ENCODE data around the gene SLC6A12. TPM values are rescaled to one million over a fixed set of nuclear protein-coding genes. Genes with fewer than 3 reads are reported as not detected.

SLC6A12 gene
- polyA plus RNA-seq, 1 of the 3 experiments (the other 2 are of a cell fraction) = 0.02 TPM

GRCh38 chr12:195951-196350 lies 18.0 kb downstream of the SLC6A12 start:
- H4K20me1 ChIP-seq (ENCODE audit: insufficient read depth) = no peaks in the 10 kb centered on the region
- CTCF ChIA-PET = no interaction called here
- H3K79me2 ChIP-seq (ENCODE audit: insufficient read depth) = no peaks in the 10 kb centered on the region
- peaks cover 0 to 16% of the 10 kb centered on the region in 2 experiments; a peak in 2 of 4 replicates for H3K4me1 ChIP-seq (ENCODE audit: control insufficient read depth in 1 of 2, insufficient read depth in 2 of 2, low read depth in 1 of 2, low read length in 1 of 2)
- WGBS (ENCODE audit: low lambda C conversion rate) = 60% methylated on average over 7 of the region's 15 CpGs
- H3K9ac ChIP-seq = no peak overlapping the region
- no peaks in the 10 kb centered on the region for H3K9me3 ChIP-seq
- peaks cover 5% of the 10 kb centered on the region for H3F3A ChIP-seq (replicated peaks; ENCODE audit: insufficient read depth)
- no peaks in the 10 kb centered on the region for H3K36me3 ChIP-seq (replicated peaks in 1 of 2; ENCODE audit: control insufficient read depth in 1 of 2, insufficient read depth in 2 of 2, low read length in 1 of 2)
- POLR2A ChIA-PET = no interaction called here
- no peak for TF ChIP-seq RAD21 (IDR thresholded peaks at IDR 0.05; ENCODE audit: low read length)
- TF ChIP-seq, protein P1, sequence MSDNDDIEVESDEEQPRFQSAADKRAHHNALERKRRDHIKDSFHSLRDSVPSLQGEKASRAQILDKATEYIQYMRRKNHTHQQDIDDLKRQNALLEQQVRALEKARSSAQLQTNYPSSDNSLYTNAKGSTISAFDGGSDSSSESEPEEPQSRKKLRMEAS (IDR thresholded peaks at IDR 0.05; ENCODE audit: low read depth) = no peak
- no peak for TF ChIP-seq JUND (IDR thresholded peaks at IDR 0.05)
- TF ChIP-seq RFX5 (IDR thresholded peaks at IDR 0.05; ENCODE audit: low read length) = no peak
- no peak for TF ChIP-seq POLR2AphosphoS5 (IDR thresholded peaks at IDR 0.05; ENCODE audit: low read depth, low read length)
- TF ChIP-seq FOXM1 (IDR thresholded peaks at IDR 0.05; ENCODE audit: low read depth) = no peak
- no peak for TF ChIP-seq EP300 (IDR thresholded peaks at IDR 0.05; ENCODE audit: borderline replicate concordance in 1 of 2, low read depth in 1 of 2, low read length in 1 of 2)
- TF ChIP-seq PBX3 (IDR thresholded peaks at IDR 0.05) = no peak
- TF ChIP-seq RXRA (IDR thresholded peaks at IDR 0.05; ENCODE audit: borderline replicate concordance, low read depth) = no peak
- no peak overlapping the region for H3K27ac ChIP-seq (ENCODE audit: low read depth in 2 of 2, low read length in 1 of 2)
- H3K4me2 ChIP-seq = no peak overlapping the region
- H3K4me3 ChIP-seq (ENCODE audit: low read depth in 2 of 2, low read length in 1 of 2) = no peak overlapping the region
- no peak for DNase-seq
- peaks cover 8% of the 10 kb centered on the region for H3K27me3 ChIP-seq (ENCODE audit: insufficient read depth)
- no peaks in the 10 kb centered on the region for H3K9me2 ChIP-seq
- no peak overlapping the region for H2AFZ ChIP-seq (ENCODE audit: low read depth)

GRCh38 chr12:195156-195555 lies 18.8 kb downstream of the SLC6A12 start:
- Histone ChIP-seq H3F3A (replicated peaks; ENCODE audit: insufficient read depth) (peaks cover 5% of the 10 kb centered on the region), H2AFZ (ENCODE audit: low read depth) (no peak overlapping the region), H3K9ac (no peak overlapping the region), H3K79me2 (ENCODE audit: insufficient read depth) (no peaks in the 10 kb centered on the region), H3K4me3 (ENCODE audit: low read depth in 2 of 2, low read length in 1 of 2) (no peak overlapping the region), H3K27me3 (ENCODE audit: insufficient read depth) (peaks cover 8% of the 10 kb centered on the region), H3K4me1 (ENCODE audit: control insufficient read depth in 1 of 2, insufficient read depth in 2 of 2, low read depth in 1 of 2, low read length in 1 of 2) (peaks cover 0 to 16% of the 10 kb centered on the region in 2 experiments; a peak in 2 of 4 replicates), H3K4me2 (no peak overlapping the region), H3K9me3 (no peaks in the 10 kb centered on the region), H3K27ac (ENCODE audit: low read depth in 2 of 2, low read length in 1 of 2) (no peak overlapping the region), H3K36me3 (replicated peaks in 1 of 2; ENCODE audit: control insufficient read depth in 1 of 2, insufficient read depth in 2 of 2, low read length in 1 of 2) (no peaks in the 10 kb centered on the region), H3K9me2 (no peaks in the 10 kb centered on the region), H4K20me1 (ENCODE audit: insufficient read depth) (no peaks in the 10 kb centered on the region)
- CTCF ChIA-PET = no interaction called here
- POLR2A ChIA-PET = no interaction called here
- 46% methylated on average over 4 of the region's 5 CpGs for WGBS (ENCODE audit: low lambda C conversion rate)
- DNase-seq = no peak
- no peak for TF ChIP-seq GATA2 (CRISPR knock-in tag; IDR thresholded peaks at IDR 0.05)
- TF ChIP-seq RFX5 (IDR thresholded peaks at IDR 0.05; ENCODE audit: low read length) = no peak
- TF ChIP-seq TAF1 (IDR thresholded peaks at IDR 0.05; ENCODE audit: borderline replicate concordance, low read depth, low read length) = no peak
- no peak for TF ChIP-seq MXI1 (IDR thresholded peaks at IDR 0.05; ENCODE audit: low read depth, low read length)
- TF ChIP-seq RXRA (IDR thresholded peaks at IDR 0.05; ENCODE audit: borderline replicate concordance, low read depth) = no peak
- TF ChIP-seq EP300 (IDR thresholded peaks at IDR 0.05; ENCODE audit: borderline replicate concordance in 1 of 2, low read depth in 1 of 2, low read length in 1 of 2) = no peak
- no peak for TF ChIP-seq FOXJ3 (CRISPR knock-in tag; IDR thresholded peaks at IDR 0.05)
- no peak for TF ChIP-seq EZH2phosphoT487 (IDR thresholded peaks at IDR 0.05; ENCODE audit: borderline replicate concordance, low read depth)
